ENCODE data around the gene CBFA2T2.
"Not testable (repeated sequence)": the region's sequence is repeated elsewhere in the genome, so short reads cannot be mapped to it uniquely, and the experiment has no call there.

CBFA2T2 gene

GRCh38 chr20:33456916-33457642 lies 32.8 kb upstream of the CBFA2T2 start:
- H3K27me3 ChIP-seq (ENCODE audit: insufficient read depth, low read length, poor library complexity); H3K9ac ChIP-seq (ENCODE audit: low read depth, low read length); H3K79me2 ChIP-seq (ENCODE audit: insufficient read depth, low read length); H3K4me1 ChIP-seq (ENCODE audit: insufficient read depth, low read length); H3K27ac ChIP-seq (ENCODE audit: low read length); H3K36me3 ChIP-seq (ENCODE audit: insufficient read depth, low read length); H3K4me2 ChIP-seq (ENCODE audit: insufficient read depth, low read length); H3K4me3 ChIP-seq (ENCODE audit: low read depth in 1 of 2, low read length in 2 of 2); H4K20me1 ChIP-seq (ENCODE audit: insufficient read depth, low read length); H3K9me3 ChIP-seq (ENCODE audit: insufficient read depth, low read length, severe bottlenecking): not testable (repeated sequence)
- peak; percentile 97 for ATAC-seq (ENCODE audit: insufficient read depth, low read depth)
- H2AFZ ChIP-seq (ENCODE audit: low read depth, low read length): peak overlapping the region; percentile 65
- TF ChIP-seq CTCF (IDR thresholded peaks at IDR 0.05; ENCODE audit: borderline replicate concordance, extremely low read depth, low read length, poor library complexity, severe bottlenecking): peak; percentile 100
- DNase-seq: peak; percentile 79

- H3K79me2 ChIP-seq (ENCODE audit: insufficient read depth, low read length): no peaks in the 10 kb centered on the region
- H3K36me3 ChIP-seq (ENCODE audit: insufficient read depth, low read length): no peaks in the 10 kb centered on the region
- no peak overlapping the region for H3K4me3 ChIP-seq (ENCODE audit: low read depth in 1 of 2, low read length in 2 of 2)
- no peaks in the 10 kb centered on the region for H3K27me3 ChIP-seq (ENCODE audit: insufficient read depth, low read length, poor library complexity)
- no peaks in the 10 kb centered on the region for H4K20me1 ChIP-seq (ENCODE audit: insufficient read depth, low read length)
- ATAC-seq (ENCODE audit: insufficient read depth, low read depth) (no peak), DNase-seq (no peak)
- TF ChIP-seq CTCF (IDR thresholded peaks at IDR 0.05; ENCODE audit: borderline replicate concordance, extremely low read depth, low read length, poor library complexity, severe bottlenecking): no peak
- no peak for TF ChIP-seq EZH2 (IDR thresholded peaks at IDR 0.05; ENCODE audit: borderline replicate concordance, low read depth, low read length, severe bottlenecking)
- no peaks in the 10 kb centered on the region for H3K4me1 ChIP-seq (ENCODE audit: insufficient read depth, low read length)
- H3K9ac ChIP-seq (ENCODE audit: low read depth, low read length): no peak overlapping the region
- H2AFZ ChIP-seq (ENCODE audit: low read depth, low read length): no peak overlapping the region; the same call in 1 of the 2 replicates
- no peak overlapping the region for H3K4me2 ChIP-seq (ENCODE audit: insufficient read depth, low read length)
- no peaks in the 10 kb centered on the region for H3K9me3 ChIP-seq (ENCODE audit: insufficient read depth, low read length, severe bottlenecking)
- H3K27ac ChIP-seq (ENCODE audit: low read length): no peak overlapping the region
Observed at GRCh38 chr20:33459599-33459998, 30.3 kb upstream of the CBFA2T2 start.

- no peaks in the 10 kb centered on the region for H3K79me2 ChIP-seq (ENCODE audit: insufficient read depth, low read length)
- H3K9me3 ChIP-seq (ENCODE audit: insufficient read depth, low read length, severe bottlenecking): no peaks in the 10 kb centered on the region
- H3K36me3 ChIP-seq (ENCODE audit: insufficient read depth, low read length): no peaks in the 10 kb centered on the region
- TF ChIP-seq CTCF (IDR thresholded peaks at IDR 0.05; ENCODE audit: borderline replicate concordance, extremely low read depth, low read length, poor library complexity, severe bottlenecking) (no peak), EZH2 (IDR thresholded peaks at IDR 0.05; ENCODE audit: borderline replicate concordance, low read depth, low read length, severe bottlenecking) (no peak)
- H3K4me1 ChIP-seq (ENCODE audit: insufficient read depth, low read length): no peaks in the 10 kb centered on the region
- H3K9ac ChIP-seq (ENCODE audit: low read depth, low read length): no peak overlapping the region
- H4K20me1 ChIP-seq (ENCODE audit: insufficient read depth, low read length): no peaks in the 10 kb centered on the region; the same call in 1 of the 2 replicates
- no peak for DNase-seq
- ATAC-seq (ENCODE audit: insufficient read depth, low read depth): no peak
- no peaks in the 10 kb centered on the region for H3K27me3 ChIP-seq (ENCODE audit: insufficient read depth, low read length, poor library complexity)
- H3K4me3 ChIP-seq (ENCODE audit: low read depth in 1 of 2, low read length in 2 of 2): no peak overlapping the region
- no peak overlapping the region for H3K27ac ChIP-seq (ENCODE audit: low read length)
- no peak overlapping the region for H3K4me2 ChIP-seq (ENCODE audit: insufficient read depth, low read length)
- no peak overlapping the region for H2AFZ ChIP-seq (ENCODE audit: low read depth, low read length)
Observed at GRCh38 chr20:33460711-33461110, 29.2 kb upstream of the CBFA2T2 start.

Data from DND-41 (cell line).